HepG2 (cell line): Measurements from ENCODE around the gene FRMD4B. TPM values are rescaled to one million over a fixed set of nuclear protein-coding genes. Genes with fewer than 3 reads are reported as not detected.

Experiments used
- ATAC-seq: fragments of 200-7000 bp; cut with Tn5 transposase; 3 replicates; pipeline ENCODE4 v1.9.1; 2020; ENCODE audit warnings: mild to moderate bottlenecking, moderate library complexity
- BruUV-seq: library from RNA; stranded (reverse); fragments of 400-500 nt; replicated peaks from 2 replicates; lab custom pipeline; 2021; lab: Mats Ljungman, UMichigan
- CTCF ChIA-PET: fragments of 300-600 bp; formaldehyde crosslinking; extraction: SDS; loops from one replicate; lab custom pipeline; 2021; ENCODE audit warnings: low total read pairs, inconsistent platforms, low intra/inter-chr PET ratio; lab: Yijun Ruan, JAX
- POLR2A ChIA-PET: fragments of 350-600 bp; sonication (Branson Sonifier 250); formaldehyde crosslinking; loops from one replicate; lab custom pipeline; 2020; ENCODE audit warnings: antibody characterized with exemption, inconsistent platforms; lab: Yijun Ruan, JAX
- DNase-seq: peaks from one replicate; pipeline ENCODE4 v3.0.0-alpha.2; 2015; ENCODE audit warnings: low spot score
- FAIRE-seq: peaks from 3 replicates; lab custom pipeline; 2011; peaks lifted over from hg19 to GRCh38; lab: Jason Lieb, UNC
- H2AFZ ChIP-seq: one replicate; pipeline ENCODE4 v1.6.1; 2011; ENCODE audit warnings: low read length, inconsistent platforms
- H3K27ac ChIP-seq: fragments of 300-600 bp; 3 replicates; pipeline ENCODE4 v1.8.0; 2011; ENCODE audit warnings: mixed run types, mild to moderate bottlenecking, mixed read lengths, low read length, inconsistent platforms; ENCODE audit not compliant: insufficient read depth; ENCODE audit errors: extremely low read length
- H3K27me3 ChIP-seq, 2 experiments: fragments of 200-600 bp in 1 of 2; 2 replicates in 1 of 2; 3 replicates in 1 of 2; pipeline versions ENCODE4 v1.6.0 to v1.8.0; 2011; ENCODE audit warnings: low read length in 2 of 2, mild to moderate bottlenecking in 2 of 2, moderate library complexity in 2 of 2, inconsistent platforms in 1 of 2; ENCODE audit not compliant: insufficient read depth in 2 of 2, control insufficient read depth in 1 of 2
- H3K36me3 ChIP-seq, 2 experiments: fragments of 200-600 bp in 1 of 2; replicated peaks in 1 of 2; 2 replicates in 1 of 2; 3 replicates in 1 of 2; pipeline versions ENCODE4 v1.5.1 to v1.8.0; 2011; ENCODE audit warnings: low read length in 2 of 2, inconsistent platforms in 1 of 2; ENCODE audit not compliant: insufficient read depth in 2 of 2, control insufficient read depth in 1 of 2
- H3K4me1 ChIP-seq: 2 replicates; pipeline ENCODE4 v1.5.1; 2012; ENCODE audit warnings: low read length, inconsistent platforms; ENCODE audit not compliant: insufficient read depth
- H3K4me2 ChIP-seq: 2 replicates; pipeline ENCODE4 v1.6.0; 2011; ENCODE audit warnings: low read depth, low read length, inconsistent platforms
- H3K4me3 ChIP-seq, 3 experiments: fragments of 200-600 bp in 1 of 3; sonication (generic), shearing (Covaris generic) in 1 of 3; replicated peaks in 1 of 3; 2 replicates each; pipeline ENCODE4 v1.5.1; 2011 to 2016; ENCODE audit warnings: low read length in 3 of 3, inconsistent platforms in 2 of 3, low read depth in 2 of 3, mild to moderate bottlenecking in 2 of 3, control low read depth in 1 of 3, mixed read lengths in 1 of 3; ENCODE audit not compliant: insufficient read depth in 1 of 3
- H3K79me2 ChIP-seq: one replicate; pipeline ENCODE4 v1.6.1; 2011; ENCODE audit warnings: low read length, inconsistent platforms; ENCODE audit not compliant: insufficient read depth
- H3K9ac ChIP-seq: 2 replicates; pipeline ENCODE4 v1.6.0; 2011; ENCODE audit warnings: mild to moderate bottlenecking, low read depth, low read length, inconsistent platforms; ENCODE audit not compliant: insufficient read depth
- H3K9me3 ChIP-seq: 2 replicates; pipeline ENCODE4 v1.5.1; 2012; ENCODE audit warnings: mild to moderate bottlenecking, low read length
- H4K20me1 ChIP-seq: 2 replicates; pipeline ENCODE4 v1.6.0; 2011; ENCODE audit warnings: inconsistent platforms, mild to moderate bottlenecking, low read length, moderate library complexity; ENCODE audit not compliant: insufficient read depth
- ARID3A ChIP-seq: IDR thresholded peaks from 2 replicates; pipeline ENCODE4 v1.6.1; 2012; ENCODE audit warnings: low read depth, low read length, improper control_type of control experiment
- CAMTA2 ChIP-seq: sonication (generic); formaldehyde crosslinking; IDR thresholded peaks from 2 replicates; pipeline ENCODE4 v1.4.0; 2020; ENCODE audit warnings: mild to moderate bottlenecking, missing genetic modification reagents, borderline replicate concordance
- DR1 ChIP-seq: sonication (generic); formaldehyde crosslinking; IDR thresholded peaks from 2 replicates; pipeline ENCODE4 v1.8.0; 2021; ENCODE audit warnings: mild to moderate bottlenecking, missing genetic modification reagents, inconsistent platforms
- EHMT2 ChIP-seq: fragments of 200-600 bp; sonication (generic); IDR thresholded peaks from 2 replicates; pipeline ENCODE4 v1.7.0; 2017; ENCODE audit warnings: antibody characterized with exemption, low read depth, low read length, borderline replicate concordance
- HNRNPK ChIP-seq: fragments of 200-400 bp; formaldehyde crosslinking; IDR thresholded peaks from 2 replicates; pipeline ENCODE4 v1.6.1; 2018; ENCODE audit warnings: low read length, low read depth, moderate library complexity, mild to moderate bottlenecking; ENCODE audit not compliant: poor library complexity, severe bottlenecking
- IRX3 ChIP-seq: sonication (generic); formaldehyde crosslinking; IDR thresholded peaks from 2 replicates; pipeline ENCODE4 v1.8.1; 2023; ENCODE audit warnings: mild to moderate bottlenecking, low read depth, missing genetic modification reagents, borderline replicate concordance
- KAT8 ChIP-seq: IDR thresholded peaks from 2 replicates; pipeline ENCODE4 v1.6.1; 2016; ENCODE audit warnings: missing genetic modification reagents, missing compliant biosample characterization
- PAWR ChIP-seq: sonication (generic); formaldehyde crosslinking; IDR thresholded peaks from 2 replicates; pipeline ENCODE4 v1.4.0; 2020; ENCODE audit warnings: missing genetic modification reagents, mild to moderate bottlenecking, borderline replicate concordance
- RAD21 ChIP-seq: fragments of 450-650 bp; formaldehyde crosslinking; IDR thresholded peaks from 2 replicates; pipeline ENCODE4 v1.5.0; 2020; ENCODE audit warnings: mild to moderate bottlenecking
- SMC3 ChIP-seq: IDR thresholded peaks from 2 replicates; pipeline ENCODE4 v1.6.1; 2011; ENCODE audit warnings: low read length, improper control_type of control experiment
- SNAI1 ChIP-seq: sonication (generic); formaldehyde crosslinking; IDR thresholded peaks from 2 replicates; pipeline ENCODE4 v1.5.0; 2020; ENCODE audit warnings: mild to moderate bottlenecking, missing genetic modification reagents, borderline replicate concordance
- STAG1 ChIP-seq: sonication (generic); formaldehyde crosslinking; IDR thresholded peaks from 2 replicates; pipeline ENCODE4 v1.4.0; 2020; ENCODE audit warnings: missing genetic modification reagents
- TERF1 ChIP-seq: sonication (generic); formaldehyde crosslinking; IDR thresholded peaks from 2 replicates; pipeline ENCODE4 v1.8.0; 2022; ENCODE audit warnings: mild to moderate bottlenecking, missing genetic modification reagents, moderate library complexity
- ZBTB49 ChIP-seq: sonication (generic); formaldehyde crosslinking; IDR thresholded peaks from 2 replicates; pipeline ENCODE4 v1.4.0; 2020; ENCODE audit warnings: missing genetic modification reagents, borderline replicate concordance
- ZNF101 ChIP-seq: sonication (generic); formaldehyde crosslinking; IDR thresholded peaks from 2 replicates; pipeline ENCODE4 v1.4.0; 2020; ENCODE audit warnings: mild to moderate bottlenecking, low read depth, missing genetic modification reagents, borderline replicate concordance
- ZNF800 ChIP-seq: sonication (generic); formaldehyde crosslinking; IDR thresholded peaks from 2 replicates; pipeline ENCODE4 v1.4.0; 2020; ENCODE audit warnings: missing genetic modification reagents
- WGBS: methylation state at CpG from one replicate; pipeline ENCODE4 v1.1.6; 2017; ENCODE audit warnings: low lambda C conversion rate; 5-methylcytosine and 5-hydroxymethylcytosine counted together
- in situ Hi-C: cut with HindIII; loops from 2 replicates; pipeline ENCODE4 v1.10.0; 2017; ENCODE audit warnings: low pct_unique_long_range_greater_than_20kb; ENCODE audit not compliant: extremely low pct_ligation_motif_present
- intact Hi-C: fragments of 100-400 bp; cut with micrococcal nuclease; formaldehyde crosslinking; loops from one replicate; pipeline ENCODE4 v1.10.0; 2022; ENCODE audit not compliant: unreplicated experiment
- polyA plus RNA-seq, 8 experiments: library from polyadenylated mRNA; depleted of rRNA in 3 of 8; stranded (reverse) in 7 of 8; unstranded in 1 of 8; fragments of >200 nt; fragmentation: Illumina TruSeq in 4 of 8; extraction: Trizol in 4 of 8; gene quantifications; 2 replicates each; pipeline versions ENCODE4 v1.2.1 to v1.2.3, GENCODE V29; 2011 to 2016; ENCODE audit warnings: low read depth in 4 of 8, missing spikeins in 1 of 8, mixed read lengths in 1 of 8; ENCODE audit not compliant: insufficient read depth in 1 of 8
- total RNA-seq, 5 experiments: library from RNA; depleted of rRNA; stranded (reverse); fragments of >200 nt; fragmentation: Illumina TruSeq; extraction: Trizol; gene quantifications; 2 replicates each; pipeline ENCODE4 v1.2.3, GENCODE V29; 2016; ENCODE audit warnings: low read depth in 1 of 5

Gene FRMD4B
- total and polyA plus RNA-seq, 2 of the 13 experiments (the other 11 are each of a cell fraction or from before 2014, with no cell fraction given) = 3.0 to 3.3 TPM

- FAIRE-seq (peak; percentile 72), DNase-seq (peak; percentile 43), ATAC-seq (peak; percentile 24; the same call in 1 of the 3 replicates)
- in situ Hi-C loops = loop anchor here (5.0 to 25.0 kb wide), 2 partner anchors 146 to 251 kb away; no protein-coding TSS in a partner anchor
- H3K27ac ChIP-seq = no peak overlapping the region
- H3K9ac ChIP-seq = no peak overlapping the region
- CTCF ChIA-PET = interaction anchor here (0.6 to 3.4 kb wide), 8 partner anchors 145 to 509 kb away, joined by 3 to 52 read pairs (median 5); partner anchors contain the start of gene FRMD4B
- no peaks in the 10 kb centered on the region for H3K4me1 ChIP-seq
- H3K79me2 ChIP-seq = no peaks in the 10 kb centered on the region
- no peaks in the 10 kb centered on the region for H3K36me3 ChIP-seq
- POLR2A ChIA-PET = no interaction called here
- WGBS = 19% methylated on average over 5 of the region's 5 CpGs
- no peak overlapping the region for H2AFZ ChIP-seq
- intact Hi-C loops = loop anchor here (1.0 to 5.0 kb wide), 4 partner anchors 86 to 266 kb away; no protein-coding TSS in a partner anchor
- H3K9me3 ChIP-seq = no peaks in the 10 kb centered on the region
- H4K20me1 ChIP-seq = no peaks in the 10 kb centered on the region
- no TSS peak for BruUV-seq
- no peaks in the 10 kb centered on the region for H3K27me3 ChIP-seq
- no peak overlapping the region for H3K4me2 ChIP-seq
- no peak overlapping the region for H3K4me3 ChIP-seq
- TF ChIP-seq RAD21 (CRISPR knock-in tag) (peak; percentile 87), EHMT2 (no peak), ZBTB49 (CRISPR knock-in tag) (no peak), SNAI1 (CRISPR knock-in tag) (no peak), CAMTA2 (CRISPR knock-in tag) (no peak), SMC3 (peak; percentile 98), IRX3 (CRISPR knock-in tag) (no peak), ZNF101 (CRISPR knock-in tag) (no peak), TERF1 (CRISPR knock-in tag) (no peak), HNRNPK (no peak), PAWR (CRISPR knock-in tag) (no peak), ARID3A (peak; percentile 19; the same call in 1 of the 2 replicates), ZNF800 (0 out of 2 replicates have a peak, but pooled peaks have one; percentile 37), KAT8 (CRISPR knock-in tag) (0 out of 2 replicates have a peak, but pooled peaks have one; percentile 15), STAG1 (peak; percentile 94), DR1 (CRISPR knock-in tag) (no peak)
Observed at GRCh38 chr3:69161587-69162307, 224.1 kb downstream of the FRMD4B start.
